Activated effector memory CD4-positive, alpha-beta T cell treated with anti-CD3 and anti-CD28 coated beads, Interleukin-2, amount 50 U/mL, for 16 hours (primary cell): Measurements from ENCODE around the gene STAT5A.
"Not testable (repeated sequence)": the region's sequence is repeated elsewhere in the genome, so short reads cannot be mapped to it uniquely, and the experiment has no call there.

ENCODE experiments used
- DNase-seq: peaks from one replicate; pipeline ENCODE4 v3.0.0-alpha.2; 2020

STAT5A gene

DNA sequence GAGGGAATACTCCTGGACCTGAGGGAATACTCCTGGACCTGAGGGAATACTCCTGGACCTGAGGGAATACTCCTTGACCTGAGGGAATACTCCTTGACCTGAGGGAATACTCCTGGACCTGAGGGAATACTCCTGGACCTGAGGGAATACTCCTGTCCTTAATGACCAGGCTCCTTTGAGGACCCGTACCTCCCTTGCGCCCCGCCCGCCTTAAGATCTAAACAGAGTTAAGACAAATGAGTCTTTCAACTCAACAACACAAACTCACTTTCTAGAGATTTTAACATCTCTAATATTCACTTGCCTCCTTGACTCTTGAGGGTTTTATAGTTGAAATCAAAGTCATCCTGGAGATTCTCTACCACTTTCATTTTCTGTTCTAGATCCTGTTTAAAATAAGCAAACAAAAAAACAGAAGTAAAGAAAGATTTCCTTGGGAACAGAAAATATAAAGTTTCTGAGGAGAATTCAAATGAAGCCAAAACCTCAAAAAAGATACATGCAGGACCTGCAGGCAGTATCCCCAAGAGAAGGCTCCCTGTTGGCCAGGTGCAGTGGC lies 50.2 kb downstream of the STAT5A start:
- DNase-seq = no peak

DNA sequence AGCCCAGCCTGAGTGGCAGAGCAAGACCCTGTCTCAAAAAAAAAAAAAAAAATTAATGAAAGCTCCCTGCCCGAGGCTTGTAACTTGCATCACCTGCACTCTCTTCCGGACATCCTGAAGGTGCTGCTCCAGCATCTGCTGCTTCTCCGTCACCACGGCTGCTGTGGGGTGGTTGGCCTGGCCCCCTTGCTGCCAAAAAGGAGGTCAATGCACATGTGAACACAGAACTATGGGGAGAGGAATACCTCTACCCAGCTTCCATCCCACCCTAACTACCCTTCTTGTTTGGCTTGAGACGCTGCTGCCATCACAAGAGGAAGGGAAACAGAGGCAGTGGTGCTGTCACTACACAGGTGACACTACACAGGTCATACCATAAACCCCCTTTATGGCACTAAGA lies 50.9 kb downstream of the STAT5A start:
- DNase-seq = no peak

DNA sequence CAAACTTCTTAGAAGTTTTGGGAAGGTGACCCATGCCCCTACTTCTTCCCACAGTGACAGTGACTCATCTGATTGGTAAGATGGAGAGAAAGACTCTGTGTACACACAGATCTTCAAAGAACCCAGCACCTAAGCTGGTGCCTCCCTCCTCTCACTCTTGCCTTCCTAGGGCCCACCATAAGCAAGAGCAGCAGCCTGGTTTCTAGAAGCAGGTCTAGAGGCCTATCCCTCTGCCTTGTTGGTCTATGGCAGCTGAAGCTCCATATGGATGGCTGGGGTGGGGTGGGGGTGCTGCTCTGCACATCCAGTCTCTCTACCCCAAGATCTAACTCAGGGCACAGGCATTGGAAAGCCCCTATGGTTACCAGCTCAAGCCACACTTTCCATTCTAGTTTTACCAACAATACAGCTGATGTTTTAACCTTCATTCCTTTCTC lies 52.4 kb downstream of the STAT5A start:
- DNase-seq = peak; percentile 75

DNA sequence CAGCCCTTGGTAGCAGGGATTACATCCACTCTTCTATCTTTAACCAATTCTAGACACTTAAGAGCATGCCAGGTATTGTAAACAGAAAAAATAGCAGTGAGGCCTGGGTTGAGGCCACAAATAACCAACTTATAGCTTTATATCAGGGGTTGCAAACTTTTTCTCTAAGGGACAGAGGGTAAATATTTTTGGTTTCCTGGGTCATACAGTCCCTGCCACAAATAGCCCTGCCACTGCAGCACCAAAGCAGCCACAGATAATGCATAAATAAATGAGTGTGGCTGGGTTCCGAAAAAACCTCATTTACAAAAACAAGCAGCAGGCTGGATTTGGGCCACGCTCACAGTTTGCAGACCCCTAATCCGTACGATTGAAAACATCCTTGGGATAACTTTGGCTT lies 53.3 kb downstream of the STAT5A start:
- no peak for DNase-seq

DNA sequence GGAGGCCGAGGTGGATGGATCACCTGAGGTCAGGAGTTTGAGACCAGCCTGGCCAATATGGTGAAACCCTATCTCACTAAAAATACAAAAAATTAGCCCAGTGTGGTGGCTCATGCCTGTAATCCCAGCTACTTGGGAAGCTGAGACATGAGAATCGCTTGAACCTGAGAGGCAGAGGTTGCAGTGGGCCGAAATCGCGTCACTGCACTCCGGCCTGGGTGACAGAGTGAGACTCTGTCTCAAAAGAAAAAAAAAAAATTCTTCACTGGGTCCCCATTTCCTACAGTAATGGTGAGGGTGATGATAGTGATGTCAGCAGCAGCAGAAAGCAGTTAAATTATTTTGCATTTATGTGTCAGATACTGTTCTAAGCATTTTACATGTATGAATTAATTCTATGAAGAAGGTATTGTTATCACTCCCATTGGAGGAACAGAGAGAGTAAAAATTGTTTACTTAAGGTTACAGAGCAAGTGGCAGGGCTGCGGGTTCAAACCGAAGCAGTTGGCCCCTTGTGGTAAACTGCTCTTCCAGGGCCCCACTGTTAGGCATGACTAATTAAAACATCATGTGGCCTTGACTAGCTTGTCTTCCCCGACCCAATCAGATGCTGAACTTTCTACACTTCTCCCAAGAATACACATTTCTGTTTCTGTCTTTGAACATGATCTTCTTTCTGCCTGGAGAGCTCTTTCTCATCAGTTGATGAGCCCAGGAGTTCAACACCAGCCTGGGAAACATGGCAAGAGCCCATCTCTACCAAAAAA lies 54.1 kb downstream of the STAT5A start:
- peak; percentile 68 for DNase-seq

DNA sequence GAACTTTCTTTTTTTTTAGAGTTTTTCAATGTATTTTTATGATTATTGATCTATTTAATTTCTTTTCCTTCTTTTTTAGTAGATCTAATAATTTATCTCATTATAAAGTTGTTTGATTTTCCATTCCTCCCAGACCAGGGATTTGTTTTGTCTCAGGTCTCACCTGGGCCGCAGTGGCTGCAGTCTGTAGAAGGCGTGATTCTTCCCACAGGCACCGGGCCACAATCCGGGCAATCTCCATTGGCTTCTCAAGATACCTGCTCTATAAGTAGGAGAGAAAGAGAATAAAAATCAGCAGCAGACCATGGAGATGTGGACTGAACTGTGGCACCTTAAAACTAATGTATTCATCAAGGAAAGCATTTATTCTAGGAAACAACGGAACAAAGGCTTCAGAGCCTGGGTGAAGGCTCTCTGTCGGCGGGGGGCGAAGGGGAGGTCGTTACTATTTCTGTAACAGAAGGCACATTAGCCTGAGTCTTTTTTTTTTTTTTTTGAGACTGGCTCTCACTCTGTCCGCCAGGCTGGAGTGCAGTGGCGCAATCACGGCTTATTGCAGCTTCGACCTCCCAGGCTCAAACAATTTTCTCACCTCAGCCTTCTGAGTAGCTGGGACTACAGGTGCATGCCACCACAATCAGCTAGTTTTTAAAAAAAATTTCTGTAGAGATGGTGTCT lies 57.2 kb downstream of the STAT5A start:
- DNase-seq = no peak

DNA sequence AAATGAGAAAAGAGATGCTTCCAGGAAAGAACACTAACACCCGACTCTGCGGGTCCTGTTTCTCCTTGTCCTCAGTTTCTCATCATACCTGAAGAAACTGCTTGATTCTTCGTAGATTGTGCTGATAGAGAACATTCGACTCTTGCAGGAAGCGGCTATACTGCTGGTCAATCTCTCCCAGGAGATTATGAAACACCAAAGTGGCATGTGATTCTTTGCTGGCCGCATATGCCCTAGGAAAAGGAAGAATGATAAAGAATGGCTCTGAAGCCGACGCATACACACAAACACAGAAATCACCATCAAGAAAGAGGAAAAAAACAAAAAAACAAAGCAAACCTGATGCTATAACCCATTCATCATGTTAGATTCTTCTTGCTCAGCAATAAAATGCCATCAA lies 58.2 kb downstream of the STAT5A start:
- DNase-seq = no peak

DNA sequence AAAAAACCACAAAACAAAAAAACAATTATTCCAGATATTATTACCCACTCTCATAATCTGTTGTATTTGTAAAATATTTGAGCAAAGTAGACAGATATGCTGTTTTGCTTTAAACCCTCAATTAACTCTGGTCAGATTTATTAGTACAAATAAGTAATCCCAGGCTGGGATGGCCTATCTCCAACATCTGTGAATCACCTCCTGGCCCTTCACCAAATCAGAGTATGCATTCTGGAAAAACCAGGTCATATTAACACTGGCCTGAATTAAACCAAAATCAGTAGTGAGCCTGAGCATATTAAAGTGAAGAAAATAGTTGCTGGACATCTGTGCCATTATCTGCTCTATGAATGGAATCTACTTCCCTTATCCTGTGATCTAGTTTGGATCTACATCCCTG lies 58.9 kb downstream of the STAT5A start:
- DNase-seq = no peak

DNA sequence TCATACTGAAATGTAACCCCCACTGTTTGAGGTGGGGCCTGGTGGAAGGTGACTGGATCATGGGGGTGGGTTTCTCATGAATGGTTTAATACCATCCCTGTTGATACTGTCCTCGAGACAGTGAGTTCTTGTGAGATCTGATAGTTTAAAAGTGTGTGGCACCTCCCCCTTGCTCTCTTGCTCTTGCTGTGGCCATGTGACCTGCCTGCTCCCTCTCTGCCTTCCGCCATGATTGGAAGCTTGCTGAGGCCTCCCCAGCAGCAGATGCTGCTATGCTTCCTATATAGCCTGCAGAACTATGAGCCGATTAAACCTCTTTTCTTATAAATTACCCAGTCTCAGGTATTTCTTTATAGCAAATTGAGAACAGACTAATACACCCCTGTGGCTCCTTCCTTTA lies 59.3 kb downstream of the STAT5A start:
- DNase-seq = no peak

DNA sequence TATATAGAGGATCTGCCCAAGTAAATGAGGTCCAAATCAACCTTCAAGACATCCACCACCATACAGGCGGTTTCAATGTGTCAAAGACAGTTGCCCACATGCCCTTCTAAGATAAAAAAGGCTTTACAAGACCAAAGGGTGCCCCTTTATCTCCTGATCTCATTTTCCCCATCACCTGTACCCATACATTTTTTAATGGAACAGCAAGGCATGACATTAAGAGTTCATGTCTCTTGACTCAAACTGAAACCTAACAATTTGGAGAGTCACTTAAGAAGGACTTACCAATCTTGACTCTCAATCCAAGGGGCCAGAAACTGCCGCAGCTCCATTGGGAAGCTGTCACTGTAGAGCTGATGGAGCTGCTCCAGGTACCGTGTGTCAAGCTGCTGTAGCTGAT lies 59.8 kb downstream of the STAT5A start:
- DNase-seq = no peak

DNA sequence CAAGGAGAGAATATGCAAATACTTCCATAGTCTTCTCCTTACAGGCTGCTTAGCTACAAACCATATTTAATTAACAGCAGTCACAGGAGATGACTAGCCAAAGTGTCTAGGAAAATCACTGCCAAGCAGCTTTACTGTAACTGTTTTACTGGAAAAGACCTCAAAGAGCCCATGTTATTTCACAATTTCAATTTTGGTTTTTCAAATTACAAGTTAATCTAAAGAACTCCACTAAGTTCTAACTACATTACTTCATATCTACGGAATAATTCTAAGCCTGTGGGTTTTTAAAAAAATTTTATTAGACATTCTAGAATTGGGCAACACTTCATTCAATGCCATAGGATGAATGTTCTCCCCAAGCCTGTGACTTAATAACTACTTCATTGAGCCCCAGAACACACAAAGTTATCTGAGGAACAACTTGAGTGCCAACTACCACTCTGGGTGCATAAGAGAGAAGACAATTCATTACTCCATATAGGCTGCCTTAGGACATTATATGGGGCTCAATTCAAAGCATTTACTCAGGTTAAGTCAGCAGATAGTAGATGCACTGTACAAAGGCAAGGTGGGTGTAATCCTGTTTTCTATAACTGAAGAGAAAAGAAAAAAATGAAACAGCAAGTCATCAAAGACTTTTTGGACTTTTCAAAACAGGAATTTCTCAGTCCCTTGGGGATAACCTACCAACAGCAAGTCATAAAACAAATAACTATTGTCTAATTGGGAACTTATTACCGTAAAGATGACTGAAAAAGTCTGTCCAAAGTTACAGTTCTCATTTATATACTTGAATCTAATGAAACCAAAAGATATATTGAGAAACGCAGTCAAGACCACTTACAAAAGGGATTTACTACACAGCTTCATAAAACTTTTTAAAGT lies 66.9 kb downstream of the STAT5A start:
- DNase-seq = no peak

DNA sequence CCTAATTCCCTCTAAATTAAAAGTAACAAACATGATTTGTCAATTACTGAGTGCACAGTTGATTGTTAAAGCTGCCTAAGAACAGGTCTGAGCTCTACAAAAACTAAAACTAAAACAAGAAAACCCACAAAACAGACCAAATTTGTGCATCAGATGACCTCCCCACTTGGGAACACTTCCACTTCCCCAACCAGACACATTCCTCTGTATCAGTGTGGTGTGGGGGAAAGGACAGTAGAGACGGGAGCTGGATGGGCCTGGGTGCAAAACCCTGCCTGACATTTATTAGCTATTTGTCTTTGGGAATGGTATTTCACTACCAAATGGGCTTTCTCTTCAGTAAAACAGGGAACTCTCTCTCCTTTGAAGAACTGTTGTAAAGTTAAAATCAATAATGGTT lies 70.1 kb downstream of the STAT5A start:
- DNase-seq = no peak

DNA sequence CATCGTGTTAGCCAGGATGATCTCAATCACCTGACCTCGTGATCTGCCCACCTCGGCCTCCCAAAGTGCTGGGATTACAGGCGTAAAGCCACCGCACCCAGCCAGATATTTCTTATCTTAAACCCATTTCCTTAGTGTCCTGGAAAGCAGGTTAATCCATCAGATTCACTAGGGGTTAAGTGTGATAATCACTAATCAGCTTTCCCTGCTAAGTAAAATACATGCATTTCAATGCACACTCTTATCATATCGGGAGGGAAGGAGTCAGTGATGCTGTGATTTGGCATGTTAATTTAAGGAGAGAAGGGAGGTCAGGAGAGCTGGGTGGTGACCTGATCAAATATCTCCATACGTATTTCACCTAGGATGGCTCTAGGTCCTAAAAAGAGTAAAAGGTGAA lies 70.8 kb downstream of the STAT5A start:
- no peak for DNase-seq

DNA sequence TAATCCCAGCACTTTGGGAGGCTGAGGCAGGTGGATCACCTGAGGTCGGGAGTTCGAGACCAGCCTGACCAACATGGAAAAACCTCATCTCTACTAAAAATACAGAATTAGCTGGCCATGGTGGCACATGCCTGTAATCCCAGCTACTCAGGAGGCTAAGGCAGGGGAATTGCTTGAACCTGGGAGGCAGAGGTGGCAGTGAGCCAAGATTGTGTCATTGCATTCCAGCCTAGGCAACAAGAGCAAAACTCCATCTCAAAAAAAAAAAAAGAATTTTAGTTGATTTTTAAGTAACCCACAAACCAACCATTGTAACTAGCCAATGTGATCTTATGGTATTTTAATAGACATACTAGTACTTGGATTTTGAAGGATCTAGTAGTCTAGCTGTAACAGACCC lies 72.1 kb downstream of the STAT5A start:
- not testable (repeated sequence) for DNase-seq
